SK-N-SH (cell line): Measurements from ENCODE around the gene CREB5. TPM values are rescaled to one million over a fixed set of nuclear protein-coding genes. Genes with fewer than 3 reads are reported as not detected.
A peak's percentile ranks its signal among the peaks of the same experiment; 100 is the strongest.

Source experiments
- CTCF ChIA-PET: fragments of 300-600, 350-600 bp; formaldehyde crosslinking; extraction: SDS; loops from one replicate; lab custom pipeline; 2021; lab: Yijun Ruan, JAX
- POLR2A ChIA-PET: fragments of 350-600 bp; sonication (Branson Sonifier 250); formaldehyde crosslinking; extraction: SDS; loops from one replicate; lab custom pipeline; 2020; ENCODE audit warnings: antibody characterized with exemption, inconsistent platforms; lab: Yijun Ruan, JAX
- DNase-seq: peaks from one replicate; pipeline ENCODE4 v3.0.0; 2012
- H2AFZ ChIP-seq: fragments of 200-600 bp; sonication (generic); 2 replicates; pipeline ENCODE4 v1.8.1; 2016; ENCODE audit warnings: antibody characterized with exemption, mild to moderate bottlenecking, low read depth
- H3F3A ChIP-seq: fragments of 200-600 bp; sonication (generic); replicated peaks from 2 replicates; pipeline ENCODE3; 2016; ENCODE audit warnings: antibody characterized with exemption, mild to moderate bottlenecking; ENCODE audit not compliant: insufficient read depth
- H3K27ac ChIP-seq, 2 experiments: fragments of 200-500 bp in 1 of 2; fragments of 200-600 bp in 1 of 2; sonication (Bioruptor generic) in 1 of 2; sonication (generic), shearing (Covaris generic) in 1 of 2; 2 replicates each; pipeline versions ENCODE4 v1.5.1 to v1.6.1; 2014 to 2016; ENCODE audit warnings: low read depth in 2 of 2, inconsistent platforms in 1 of 2, low read length in 1 of 2, mild to moderate bottlenecking in 1 of 2, mixed read lengths in 1 of 2
- H3K27me3 ChIP-seq: fragments of 200-600 bp; sonication (generic), shearing (Covaris generic); 2 replicates; pipeline ENCODE4 v1.6.1; 2016; ENCODE audit warnings: mixed run types; ENCODE audit not compliant: insufficient read depth
- H3K36me3 ChIP-seq, 2 experiments: fragments of 200-500 bp in 1 of 2; fragments of 200-600 bp in 1 of 2; sonication (Bioruptor generic) in 1 of 2; sonication (generic) in 1 of 2; replicated peaks in 1 of 2; 2 replicates each; pipeline versions ENCODE3 to v1.5.1; 2014 to 2016; ENCODE audit warnings: low read length in 1 of 2, mild to moderate bottlenecking in 1 of 2; ENCODE audit not compliant: insufficient read depth in 2 of 2, control insufficient read depth in 1 of 2
- H3K4me1 ChIP-seq, 2 experiments: fragments of 200-500 bp in 1 of 2; fragments of 200-600 bp in 1 of 2; sonication (Bioruptor generic) in 1 of 2; sonication (generic), shearing (Covaris generic) in 1 of 2; 2 replicates each; pipeline versions ENCODE4 v1.5.1 to v1.6.1; 2014 to 2016; ENCODE audit warnings: low read depth in 1 of 2, low read length in 1 of 2, mixed run types in 1 of 2; ENCODE audit not compliant: insufficient read depth in 2 of 2, control insufficient read depth in 1 of 2
- H3K4me2 ChIP-seq: fragments of 200-600 bp; sonication (generic), shearing (Covaris generic); 2 replicates; pipeline ENCODE4 v1.6.1; 2017; ENCODE audit warnings: mixed run types
- H3K4me3 ChIP-seq, 2 experiments: fragments of 200-500 bp in 1 of 2; fragments of 200-600 bp in 1 of 2; sonication (Bioruptor generic) in 1 of 2; sonication (generic), shearing (Covaris generic) in 1 of 2; 2 replicates each; pipeline versions ENCODE4 v1.5.1 to v1.8.1; 2014 to 2016; ENCODE audit warnings: low read depth in 2 of 2, inconsistent platforms in 1 of 2, low read length in 1 of 2, mild to moderate bottlenecking in 1 of 2, mixed read lengths in 1 of 2, moderate library complexity in 1 of 2
- H3K79me2 ChIP-seq: fragments of 200-600 bp; sonication (generic); 2 replicates; pipeline ENCODE4 v1.8.1; 2017; ENCODE audit warnings: mild to moderate bottlenecking; ENCODE audit not compliant: insufficient read depth
- H3K9ac ChIP-seq: fragments of 200-600 bp; sonication (generic); 2 replicates; pipeline ENCODE4 v1.6.1; 2017; ENCODE audit warnings: mixed run types
- H3K9me2 ChIP-seq: fragments of 200-600 bp; sonication (generic); 2 replicates; pipeline ENCODE4 v1.6.1; 2017; ENCODE audit warnings: mixed run types
- H3K9me3 ChIP-seq: fragments of 200-600 bp; sonication (generic); 2 replicates; pipeline ENCODE4 v1.6.1; 2017; ENCODE audit warnings: mixed run types, mild to moderate bottlenecking, moderate library complexity
- H4K20me1 ChIP-seq: fragments of 200-600 bp; sonication (generic); 2 replicates; pipeline ENCODE4 v1.6.1; 2017; ENCODE audit warnings: mild to moderate bottlenecking, mixed run types; ENCODE audit not compliant: insufficient read depth
- CHD2 ChIP-seq: fragments of 150-350 bp; IDR thresholded peaks from 2 replicates; pipeline ENCODE4 v1.6.1; 2018; ENCODE audit warnings: low read length; ENCODE audit not compliant: partially characterized antibody
- EP300 ChIP-seq, 2 experiments: IDR thresholded peaks; 2 replicates each; pipeline versions ENCODE4 v1.4.0 to v1.6.1; 2012; ENCODE audit warnings: borderline replicate concordance in 1 of 2, low read depth in 1 of 2, low read length in 1 of 2
- JUND ChIP-seq: IDR thresholded peaks from 2 replicates; pipeline ENCODE4 v1.4.0; 2012
- MEF2A ChIP-seq: IDR thresholded peaks from 2 replicates; pipeline ENCODE4 v1.4.0; 2012; ENCODE audit warnings: low read depth, borderline replicate concordance
- POLR2AphosphoS5 ChIP-seq: IDR thresholded peaks from 2 replicates; pipeline ENCODE4 v1.6.1; 2012; ENCODE audit warnings: low read depth, low read length
- RCOR1 ChIP-seq: fragments of 150-350 bp; IDR thresholded peaks from 2 replicates; pipeline ENCODE4 v1.6.1; 2017; ENCODE audit warnings: antibody characterized with exemption, low read length
- SIN3A ChIP-seq: IDR thresholded peaks from 2 replicates; pipeline ENCODE4 v1.6.1; 2012; ENCODE audit warnings: low read depth, mild to moderate bottlenecking, low read length, moderate library complexity, borderline replicate concordance
- TEAD4 ChIP-seq: IDR thresholded peaks from 2 replicates; pipeline ENCODE4 v1.4.0; 2012; ENCODE audit warnings: mild to moderate bottlenecking, borderline replicate concordance; ENCODE audit not compliant: insufficient read depth
- USF2 ChIP-seq: fragments of 150-350 bp; IDR thresholded peaks from 2 replicates; pipeline ENCODE4 v1.6.1; 2017; ENCODE audit warnings: antibody characterized with exemption, low read length, low read depth, borderline replicate concordance
- WGBS: methylation state at CpG from one replicate; pipeline ENCODE4 v1.1.6; 2017; ENCODE audit warnings: low lambda C conversion rate; 5-methylcytosine and 5-hydroxymethylcytosine counted together
- polyA plus RNA-seq, 3 experiments: library from polyadenylated mRNA; depleted of rRNA; stranded (reverse); fragments of >200 nt; gene quantifications; 2 replicates each; pipeline ENCODE4 v1.2.3, GENCODE V29; 2012
- TF ChIP-seq, protein P1 (sequence below): fragments of 200-600 bp; sonication (generic); IDR thresholded peaks from 2 replicates; pipeline ENCODE4 v1.6.1; 2017; ENCODE audit warnings: antibody characterized with exemption, mild to moderate bottlenecking, moderate library complexity
- TF ChIP-seq, protein P2 (sequence below): fragments of 150-350 bp; IDR thresholded peaks from 2 replicates; pipeline ENCODE4 v1.6.1; 2016; ENCODE audit warnings: mild to moderate bottlenecking, low read depth, low read length

The CREB5 gene
- polyA plus RNA-seq, 1 of the 3 experiments (the other 2 are of a cell fraction), result 19.3 TPM

DNA sequence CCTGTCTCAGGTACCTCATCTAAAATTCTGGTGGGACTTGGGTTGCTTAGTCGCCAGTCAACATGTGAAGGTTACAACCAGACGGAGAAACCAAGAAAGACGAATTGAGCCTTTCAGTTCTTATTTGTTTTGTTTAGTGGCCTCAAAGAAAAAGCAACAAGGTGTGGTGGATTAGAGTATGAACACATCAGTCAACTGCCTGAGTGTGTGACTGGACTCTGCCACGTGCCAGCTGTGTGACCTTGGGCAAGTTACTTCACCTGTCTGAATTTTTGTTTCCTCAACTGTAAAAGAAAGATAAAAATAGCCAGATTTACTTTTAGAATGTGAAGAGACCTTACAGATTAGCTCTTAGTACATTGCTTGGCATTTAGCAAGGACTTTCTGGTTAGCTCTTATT lies 259.2 kb downstream of the CREB5 start:
- Histone ChIP-seq H2AFZ (no peak overlapping the region), H3K4me1 (peaks cover 0 to 10% of the 10 kb centered on the region in 2 experiments; a peak in 1 of 4 replicates), H3K79me2 (no peaks in the 10 kb centered on the region), H3K4me2 (no peak overlapping the region), H3K27ac (no peak overlapping the region), H3K27me3 (no peaks in the 10 kb centered on the region), H3K9me3 (no peaks in the 10 kb centered on the region), H3K9me2 (no peaks in the 10 kb centered on the region), H3K4me3 (no peak overlapping the region), H3K9ac (no peak overlapping the region), H3K36me3 (no peaks in the 10 kb centered on the region), H4K20me1 (no peaks in the 10 kb centered on the region), H3F3A (no peaks in the 10 kb centered on the region)
- TF ChIP-seq, protein P1, sequence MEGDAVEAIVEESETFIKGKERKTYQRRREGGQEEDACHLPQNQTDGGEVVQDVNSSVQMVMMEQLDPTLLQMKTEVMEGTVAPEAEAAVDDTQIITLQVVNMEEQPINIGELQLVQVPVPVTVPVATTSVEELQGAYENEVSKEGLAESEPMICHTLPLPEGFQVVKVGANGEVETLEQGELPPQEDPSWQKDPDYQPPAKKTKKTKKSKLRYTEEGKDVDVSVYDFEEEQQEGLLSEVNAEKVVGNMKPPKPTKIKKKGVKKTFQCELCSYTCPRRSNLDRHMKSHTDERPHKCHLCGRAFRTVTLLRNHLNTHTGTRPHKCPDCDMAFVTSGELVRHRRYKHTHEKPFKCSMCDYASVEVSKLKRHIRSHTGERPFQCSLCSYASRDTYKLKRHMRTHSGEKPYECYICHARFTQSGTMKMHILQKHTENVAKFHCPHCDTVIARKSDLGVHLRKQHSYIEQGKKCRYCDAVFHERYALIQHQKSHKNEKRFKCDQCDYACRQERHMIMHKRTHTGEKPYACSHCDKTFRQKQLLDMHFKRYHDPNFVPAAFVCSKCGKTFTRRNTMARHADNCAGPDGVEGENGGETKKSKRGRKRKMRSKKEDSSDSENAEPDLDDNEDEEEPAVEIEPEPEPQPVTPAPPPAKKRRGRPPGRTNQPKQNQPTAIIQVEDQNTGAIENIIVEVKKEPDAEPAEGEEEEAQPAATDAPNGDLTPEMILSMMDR, result no peak
- TF ChIP-seq CHD2 (no peak), RCOR1 (no peak), JUND (no peak), MEF2A (no peak), POLR2AphosphoS5 (no peak), TEAD4 (no peak), USF2 (no peak), SIN3A (no peak)
- TF ChIP-seq, protein P2, sequence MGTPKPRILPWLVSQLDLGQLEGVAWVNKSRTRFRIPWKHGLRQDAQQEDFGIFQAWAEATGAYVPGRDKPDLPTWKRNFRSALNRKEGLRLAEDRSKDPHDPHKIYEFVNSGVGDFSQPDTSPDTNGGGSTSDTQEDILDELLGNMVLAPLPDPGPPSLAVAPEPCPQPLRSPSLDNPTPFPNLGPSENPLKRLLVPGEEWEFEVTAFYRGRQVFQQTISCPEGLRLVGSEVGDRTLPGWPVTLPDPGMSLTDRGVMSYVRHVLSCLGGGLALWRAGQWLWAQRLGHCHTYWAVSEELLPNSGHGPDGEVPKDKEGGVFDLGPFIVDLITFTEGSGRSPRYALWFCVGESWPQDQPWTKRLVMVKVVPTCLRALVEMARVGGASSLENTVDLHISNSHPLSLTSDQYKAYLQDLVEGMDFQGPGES, result no peak
- 81% methylated on average over 4 of the region's 4 CpGs for WGBS
- DNase-seq, result no peak
- ChIA-PET POLR2A (no interaction called here), CTCF (interaction anchor here (1.4 kb wide), 1 partner anchor 17 kb away, joined by 4 read pairs; no protein-coding TSS in a partner anchor)

- no peaks in the 10 kb centered on the region for H3K79me2 ChIP-seq
- no peaks in the 10 kb centered on the region for H3K36me3 ChIP-seq
- no peaks in the 10 kb centered on the region for H3K27me3 ChIP-seq
- POLR2A ChIA-PET, result no interaction called here
- peak in 1 of 2 experiments; percentile 30; a peak in 1 of 4 replicates for TF ChIP-seq EP300 (IDR thresholded peaks at IDR 0.05; ENCODE audit: borderline replicate concordance in 1 of 2, low read depth in 1 of 2, low read length in 1 of 2)
- TF ChIP-seq CHD2, result no peak
- no peak overlapping the region for H3K4me2 ChIP-seq
- H3K27ac ChIP-seq, result no peak overlapping the region
- H3K9me2 ChIP-seq, result no peaks in the 10 kb centered on the region
- peak; percentile 38 for DNase-seq
- H3K9me3 ChIP-seq, result no peaks in the 10 kb centered on the region
- H3F3A ChIP-seq, result no peaks in the 10 kb centered on the region
- peaks cover 0 to 10% of the 10 kb centered on the region in 2 experiments; a peak in 1 of 4 replicates for H3K4me1 ChIP-seq
- 52% methylated on average over 3 of the region's 3 CpGs for WGBS
- no peak overlapping the region for H3K4me3 ChIP-seq
- H3K9ac ChIP-seq, result no peak overlapping the region
- CTCF ChIA-PET, result interaction anchor here (1.4 kb wide), 1 partner anchor 18 kb away, joined by 4 read pairs; no protein-coding TSS in a partner anchor
- no peaks in the 10 kb centered on the region for H4K20me1 ChIP-seq
- no peak overlapping the region for H2AFZ ChIP-seq
Observed at GRCh38 chr7:28672397-28672797, 260.1 kb downstream of the CREB5 start.
